Stimulated activated CD4-positive, alpha-beta T cell treated with anti-CD3 and anti-CD28 coated beads, Interleukin-15, amount 100 ng/mL, for 24 hours (primary cell): ENCODE data around the gene MYH8.

Experiments
- DNase-seq: peaks from one replicate; pipeline ENCODE4 v3.0.0-alpha.2; 2020

Gene MYH8

DNA sequence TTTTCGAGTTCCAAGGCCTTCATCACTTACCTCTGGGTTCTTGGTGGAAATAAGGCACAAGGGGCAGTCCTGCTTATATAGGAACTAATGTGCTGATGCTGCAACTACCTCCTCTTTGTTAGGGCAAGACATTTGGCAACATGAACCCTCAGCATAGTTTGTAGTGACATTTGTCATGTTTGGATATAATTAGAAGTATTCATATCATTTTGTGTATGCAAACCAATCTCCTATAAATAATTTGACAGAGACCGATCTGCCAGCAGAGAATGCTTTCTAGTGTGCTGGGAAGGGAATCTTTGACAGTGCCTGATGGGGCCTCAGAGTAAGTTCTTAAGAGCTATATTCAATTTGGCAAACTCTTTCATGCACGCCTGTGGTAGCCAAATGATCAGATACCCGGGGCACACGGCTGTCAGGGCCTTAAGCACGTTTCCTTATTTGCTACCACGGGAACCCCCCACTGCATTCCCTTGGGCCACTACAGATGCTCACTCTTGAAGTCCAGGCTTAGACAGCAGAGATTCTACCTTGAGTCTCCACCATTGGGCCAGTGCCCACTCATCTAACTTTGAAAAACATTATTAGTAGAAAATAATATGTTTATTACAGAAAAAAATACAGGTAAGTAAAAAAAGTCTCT lies at the start of gene MYH8:
TSS of gene MYH8 (minus strand) at position 51 of the 643 bp plus-strand sequence. CDS start 1,723 bp downstream, outside the sequence.
- DNase-seq, result no peak

DNA sequence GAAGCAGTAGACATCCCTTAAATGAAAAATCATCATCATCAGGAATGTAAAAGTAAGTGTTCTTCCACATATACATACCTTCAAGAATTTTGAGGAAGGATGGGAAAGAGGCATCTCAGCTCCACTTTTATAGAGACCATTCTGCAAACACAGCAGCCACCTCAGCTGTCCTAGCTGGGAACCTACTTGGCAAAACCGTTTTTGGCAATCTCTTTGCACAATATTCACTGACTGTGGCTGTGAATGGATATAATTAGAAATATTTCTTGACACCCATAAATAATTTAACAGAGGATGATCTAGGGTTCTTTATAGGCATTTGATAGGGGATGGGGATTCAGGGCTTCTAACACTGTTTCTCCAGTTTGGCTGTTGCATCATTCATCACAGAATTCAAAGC lies 47.7 kb upstream of the MYH8 start, which contains the start of gene MYH4:
TSS of gene MYH4 (minus strand) at position 101 of the 400 bp plus-strand sequence. CDS start 2,814 bp downstream, outside the sequence.
- DNase-seq, result no peak

DNA sequence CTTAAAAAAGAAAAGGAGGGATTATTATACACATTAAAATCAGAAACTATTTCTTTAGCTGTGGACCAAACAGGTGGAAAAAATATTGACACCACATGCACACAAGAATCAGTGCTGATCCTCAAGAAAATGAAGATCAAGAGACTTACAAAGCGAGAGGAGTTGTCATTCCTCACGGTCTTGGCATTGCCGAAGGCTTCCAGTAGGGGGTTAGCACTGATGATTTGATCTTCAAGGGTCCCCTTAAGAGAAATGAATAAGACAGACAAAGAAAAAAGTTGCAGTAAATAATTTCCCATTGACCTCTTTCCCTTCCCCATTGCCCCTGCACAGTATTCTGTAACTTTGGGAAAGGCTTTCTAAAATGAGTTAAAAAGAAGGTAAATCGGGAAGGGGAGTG lies 41.7 kb upstream of the MYH8 start:
- DNase-seq, result no peak

DNA sequence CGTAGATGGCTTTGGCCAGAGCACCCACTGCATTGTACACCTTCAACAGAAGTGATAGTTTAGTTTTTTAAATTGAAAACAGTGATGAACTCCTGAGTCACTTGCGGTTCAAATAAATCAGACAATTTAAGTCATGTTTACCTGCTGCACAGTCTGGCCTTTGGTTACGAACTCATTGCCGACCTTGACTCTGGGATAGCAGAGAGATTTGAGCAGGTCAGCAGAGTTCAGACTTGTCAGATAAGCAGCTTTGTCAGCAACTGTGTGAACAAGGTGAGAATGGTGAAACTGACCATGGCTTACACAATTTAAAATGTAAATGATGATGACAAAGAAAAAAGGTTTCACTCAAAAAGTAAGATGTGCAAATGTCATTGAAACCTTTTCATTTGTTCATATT lies 38.3 kb upstream of the MYH8 start:
- no peak for DNase-seq

DNA sequence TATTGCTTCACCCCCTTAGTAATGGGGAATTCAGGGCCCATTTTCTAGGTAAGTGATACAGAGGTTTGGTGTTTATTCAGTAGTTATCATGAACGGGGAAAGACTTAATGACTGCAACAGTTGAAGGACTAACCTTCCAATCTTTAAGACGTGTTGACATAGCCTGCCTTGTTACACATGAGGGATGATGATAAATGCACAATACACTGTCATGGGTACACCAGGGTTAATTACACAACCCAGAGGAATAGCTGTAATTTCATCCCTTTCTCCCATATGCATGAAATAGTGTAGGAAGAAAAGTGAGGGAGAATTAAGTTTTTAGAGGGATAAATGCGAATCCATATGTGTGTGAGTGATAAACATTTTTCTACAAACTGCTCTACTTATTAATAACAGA lies 37.0 kb upstream of the MYH8 start:
- no peak for DNase-seq

DNA sequence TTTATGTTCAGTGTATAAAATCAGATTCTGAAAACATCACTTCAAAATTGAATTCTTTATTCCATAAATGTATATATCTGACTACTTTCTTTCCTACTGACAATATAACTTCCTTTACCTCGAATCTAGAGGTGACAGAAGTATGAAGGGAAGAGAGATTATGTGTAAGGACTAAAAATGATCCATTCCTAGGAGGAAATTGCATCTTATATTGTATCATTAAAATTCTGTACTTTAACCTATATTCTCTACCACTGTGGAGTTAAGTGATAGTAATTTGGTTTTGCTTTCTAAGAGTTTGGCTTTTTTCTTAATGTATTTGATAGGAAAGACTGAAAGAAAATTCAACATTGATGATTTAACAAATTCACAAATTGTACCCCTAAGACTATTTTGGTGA lies 36.2 kb upstream of the MYH8 start:
- DNase-seq, result no peak

DNA sequence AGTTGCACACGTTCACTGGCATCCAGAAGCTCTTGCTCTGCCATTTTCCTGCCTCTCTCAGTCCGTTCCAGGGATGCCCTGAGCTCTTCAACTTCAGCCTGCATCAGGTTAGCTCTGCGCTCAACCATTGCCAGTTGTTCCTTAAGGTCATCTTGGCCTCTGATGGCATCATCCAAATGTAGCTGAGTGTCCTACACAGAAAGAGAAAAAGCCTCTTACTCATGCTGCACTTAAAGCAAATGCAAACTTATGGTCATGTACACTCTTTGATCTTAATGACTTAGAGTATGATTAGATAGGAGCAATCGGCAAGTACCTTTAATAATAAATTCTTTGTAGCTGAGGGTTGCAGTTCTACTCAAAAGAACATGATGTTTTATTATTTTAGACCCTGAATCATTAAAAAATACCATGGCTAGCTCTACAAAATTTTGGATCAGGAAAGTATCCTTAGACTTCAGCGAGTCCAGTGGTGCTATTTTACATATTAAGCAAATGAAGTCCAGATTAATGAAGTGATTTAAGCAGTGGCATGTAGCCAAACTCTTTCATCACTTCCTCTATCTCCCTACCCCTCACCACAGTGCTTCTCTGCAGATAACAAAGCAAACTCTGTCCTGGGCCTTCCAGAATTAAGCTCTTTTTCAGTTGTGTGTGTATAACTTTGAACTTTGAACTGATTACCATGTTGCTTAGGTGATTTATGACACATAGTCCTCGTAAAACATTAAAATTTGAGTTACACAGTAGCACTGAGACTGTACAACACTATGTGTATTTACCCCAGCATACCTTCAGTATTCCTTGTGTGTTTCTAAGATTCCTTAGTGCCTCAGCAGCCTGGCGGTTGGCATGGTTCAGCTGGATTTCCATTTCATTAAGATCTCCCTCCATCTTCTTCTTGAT lies 25.5 kb upstream of the MYH8 start:
- no peak for DNase-seq

DNA sequence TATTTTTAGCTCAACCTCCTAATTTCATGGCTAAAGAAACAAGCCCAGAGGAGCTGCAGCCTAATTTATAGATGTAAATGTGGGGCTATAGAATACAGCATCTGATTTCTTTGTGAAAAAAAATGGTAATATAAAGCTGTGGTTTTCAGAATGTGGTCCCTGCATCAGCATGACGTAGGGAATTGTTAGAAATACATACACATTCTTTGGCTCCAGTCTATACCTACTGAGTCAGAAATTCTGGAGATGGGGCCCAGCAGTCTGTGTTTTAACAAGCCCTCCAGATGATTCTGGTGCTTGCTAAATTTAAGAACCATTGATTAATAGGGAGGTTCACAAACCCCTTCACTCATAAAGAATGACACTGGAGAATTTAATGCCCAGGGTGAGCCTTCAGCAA lies 18.1 kb upstream of the MYH8 start:
- DNase-seq, result no peak

DNA sequence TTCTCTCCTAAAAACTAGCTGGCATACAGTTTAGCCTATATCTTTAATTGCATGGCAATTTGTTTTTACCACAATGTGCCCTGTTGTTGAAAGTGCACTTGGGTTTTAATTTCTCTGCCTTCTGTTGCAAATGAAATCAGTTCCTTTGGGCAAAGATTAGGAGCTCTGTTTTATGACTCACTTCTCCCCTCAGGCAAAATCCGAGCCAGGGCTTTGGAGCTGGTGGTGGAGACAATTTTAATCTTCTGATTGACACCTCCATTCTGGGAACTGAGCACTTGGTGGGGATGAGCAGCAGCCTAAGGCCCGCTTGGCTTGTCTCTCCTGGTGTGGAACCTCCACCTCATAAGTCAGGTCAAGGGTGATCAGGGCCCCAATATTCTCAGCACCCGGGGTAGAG lies 13.3 kb upstream of the MYH8 start:
- no peak for DNase-seq

DNA sequence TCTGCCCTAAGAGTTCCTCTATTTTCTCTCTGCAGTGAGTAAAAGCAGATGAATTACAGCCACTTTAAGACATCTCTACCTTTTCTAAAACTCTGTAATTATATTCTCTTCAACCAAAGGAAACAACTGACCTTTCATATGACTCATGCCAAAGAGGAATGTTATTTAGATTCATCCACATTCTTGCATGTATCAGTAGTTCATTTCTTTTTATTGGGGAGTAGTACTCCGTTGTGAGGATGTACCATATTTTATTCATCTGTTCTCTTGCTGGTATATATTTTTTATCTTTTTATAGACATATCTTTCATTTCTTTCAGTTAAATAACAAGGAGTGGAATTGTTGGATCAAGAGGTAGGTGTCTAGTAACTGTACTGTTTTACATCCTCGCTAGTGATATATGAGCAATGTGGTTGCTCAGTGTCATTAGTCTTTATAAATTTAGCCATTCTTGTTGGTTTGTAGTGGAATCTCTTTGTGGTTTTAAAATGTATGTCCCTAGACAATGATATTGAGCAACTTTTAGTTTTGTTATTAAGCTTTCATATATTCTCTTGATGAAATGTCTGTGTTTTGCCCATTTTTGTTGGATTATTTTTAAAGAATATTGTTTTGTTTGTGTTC lies 7.8 kb upstream of the MYH8 start:
- no peak for DNase-seq

DNA sequence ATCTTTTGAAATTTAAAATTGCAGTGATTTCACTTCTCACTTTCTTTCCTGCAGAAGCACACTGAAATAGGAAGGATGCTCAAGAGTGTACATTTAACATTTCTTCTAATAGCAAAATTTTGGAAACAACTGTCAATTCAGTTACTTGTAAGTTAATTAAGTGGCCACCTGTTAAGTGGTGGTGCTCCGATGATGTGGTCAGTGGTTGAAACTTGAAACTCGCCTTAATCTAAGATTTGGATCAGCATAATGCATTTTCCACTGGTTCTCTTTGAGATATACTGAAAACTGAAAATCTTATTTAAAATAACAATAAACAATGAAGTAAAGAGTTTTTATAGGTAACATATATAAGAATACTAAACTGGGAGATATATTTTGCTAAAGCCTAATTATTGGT lies 7.0 kb upstream of the MYH8 start:
- no peak for DNase-seq

DNA sequence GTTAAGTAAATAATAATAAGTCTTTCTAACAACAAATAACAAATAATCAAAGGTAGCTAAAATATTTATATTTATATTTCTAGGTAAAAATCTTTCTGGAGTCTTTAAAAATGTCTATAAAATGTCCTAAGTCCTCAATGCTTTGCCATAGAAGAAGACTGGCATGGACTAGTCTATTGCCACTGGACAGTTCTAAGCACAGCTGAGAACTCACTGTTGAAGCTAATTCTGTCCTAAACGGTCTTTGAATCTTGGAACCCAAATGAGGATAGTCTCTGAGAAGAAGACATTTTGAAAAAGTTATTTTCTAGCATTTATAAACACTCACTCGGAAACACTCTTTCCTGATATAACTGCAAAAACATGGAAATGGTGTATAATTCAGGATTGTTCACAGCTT lies 539 bp downstream of the MYH8 start:
- no peak for DNase-seq

DNA sequence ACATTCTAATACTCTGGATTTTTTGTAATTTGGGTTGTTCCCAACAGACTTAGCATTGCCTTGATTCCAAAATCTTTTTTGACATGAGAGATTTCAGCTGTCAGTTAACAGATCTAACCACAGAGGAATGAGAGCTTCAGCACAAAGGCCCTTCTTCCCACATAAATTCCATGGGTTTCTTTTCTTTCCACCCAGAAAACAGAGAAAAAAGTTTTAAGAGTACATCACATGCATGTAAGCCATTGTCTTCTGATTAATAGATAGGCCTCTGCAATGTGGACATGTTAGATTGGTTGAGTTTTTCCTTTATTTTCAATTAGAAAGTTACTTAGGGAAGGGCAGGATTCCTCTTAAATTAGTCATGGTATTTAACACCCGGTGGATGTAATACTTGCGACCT lies 939 bp downstream of the MYH8 start:
- DNase-seq, result no peak

DNA sequence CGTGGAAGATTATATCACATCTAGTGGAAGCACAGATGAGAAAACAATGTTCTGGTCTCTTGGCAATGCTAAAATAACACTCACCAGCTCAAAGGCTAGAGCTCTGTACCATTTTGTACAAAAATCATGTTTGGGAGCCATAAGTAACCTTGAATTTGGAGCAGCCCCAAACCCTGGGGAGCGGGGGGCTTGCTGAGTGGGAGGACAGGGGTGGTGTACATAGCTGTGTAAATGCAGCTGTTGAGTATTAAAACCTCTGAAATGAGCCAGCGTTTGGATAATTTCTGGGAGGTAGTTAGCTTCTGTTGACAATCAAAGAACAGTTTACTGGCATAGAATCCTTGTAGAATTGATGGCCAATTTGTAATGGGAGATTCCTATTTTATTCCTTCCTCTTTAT lies 4.3 kb downstream of the MYH8 start:
- DNase-seq, result no peak

DNA sequence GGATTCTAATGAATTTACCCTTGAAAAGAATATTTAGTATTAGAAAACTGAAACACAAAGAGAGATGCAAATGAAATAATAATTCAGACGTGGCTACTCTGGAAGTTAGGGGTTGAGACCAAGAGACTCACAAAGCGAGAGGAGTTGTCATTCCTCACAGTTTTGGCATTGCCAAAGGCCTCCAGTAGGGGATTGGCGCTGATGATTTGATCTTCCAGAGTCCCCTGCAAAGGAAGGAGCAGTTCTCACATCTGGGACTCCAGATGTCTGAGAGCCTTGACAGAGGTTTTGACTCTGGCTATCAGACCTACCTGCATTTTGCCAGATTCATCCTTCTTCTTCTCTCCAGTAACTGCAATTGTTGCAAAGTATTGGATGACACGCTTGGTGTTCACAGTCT lies 6.6 kb downstream of the MYH8 start:
- no peak for DNase-seq

DNA sequence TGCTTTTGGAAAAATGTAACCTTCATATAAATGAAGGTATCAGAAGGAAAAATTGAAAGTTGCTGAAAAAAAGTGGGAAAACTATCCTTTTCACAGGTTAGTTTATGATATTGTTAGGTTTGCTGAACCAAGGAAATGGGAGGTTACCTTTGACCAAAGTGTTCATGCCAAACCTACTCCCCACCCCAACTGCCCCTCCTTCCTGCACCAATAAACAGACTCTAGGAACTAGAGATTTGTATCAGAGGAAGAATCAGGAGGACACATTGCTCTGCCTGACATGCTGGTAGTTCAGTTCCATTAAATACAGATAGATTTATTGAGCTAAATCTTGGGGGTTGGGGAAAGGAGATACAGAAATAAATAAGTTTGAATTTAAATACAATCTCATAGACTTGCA lies 18.2 kb downstream of the MYH8 start:
- no peak for DNase-seq

DNA sequence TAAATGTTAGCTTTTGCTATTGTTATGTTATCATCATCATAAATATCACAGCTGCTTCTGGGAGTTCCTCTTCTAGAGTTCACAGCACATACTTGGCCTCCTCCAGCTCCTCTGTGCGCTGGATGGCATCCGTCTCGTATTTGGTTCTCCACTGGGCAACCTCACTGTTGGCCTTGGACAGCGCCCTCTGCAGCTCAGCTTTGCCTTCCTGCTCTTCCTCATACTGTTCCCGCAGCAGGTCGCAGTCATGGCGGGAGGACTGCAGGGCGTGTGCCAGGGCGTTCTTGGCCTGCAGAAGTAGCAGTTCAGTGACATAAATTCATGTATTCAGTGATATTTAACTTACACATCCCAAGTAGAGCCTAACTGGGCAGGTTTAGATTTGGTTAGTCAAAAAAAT lies 23.4 kb downstream of the MYH8 start:
- DNase-seq, result no peak

DNA sequence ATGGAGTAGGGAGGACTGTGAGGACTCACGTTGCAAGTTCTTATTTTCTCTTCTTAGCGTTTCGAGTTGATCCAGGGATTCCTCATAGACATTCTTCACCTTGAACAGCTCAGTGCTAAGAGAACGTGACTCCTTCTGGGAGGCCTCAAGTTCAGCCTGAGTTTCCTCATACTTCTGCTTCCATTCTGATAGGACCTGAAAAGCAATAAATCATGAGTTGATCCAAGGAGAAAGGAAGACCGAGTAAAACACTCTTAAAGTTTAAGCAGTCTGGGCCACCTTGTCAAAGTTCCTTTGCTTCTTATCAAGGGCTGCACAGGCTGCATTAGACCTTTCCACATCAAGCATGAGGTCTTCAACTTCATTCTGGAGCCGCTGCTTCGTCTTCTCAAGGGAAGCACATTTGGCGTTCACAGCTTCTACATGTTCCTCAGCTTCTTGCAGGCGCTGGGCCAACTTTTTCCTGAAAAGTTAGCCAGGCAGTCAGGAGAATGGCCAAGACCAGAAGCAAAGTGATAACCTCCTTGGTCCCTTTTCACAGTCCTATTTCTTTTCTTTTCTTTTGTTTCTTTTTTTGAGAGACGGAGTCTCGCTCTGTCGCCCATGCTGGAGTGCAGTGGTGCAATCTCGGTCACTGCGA lies 25.1 kb downstream of the MYH8 start:
- DNase-seq, result no peak

DNA sequence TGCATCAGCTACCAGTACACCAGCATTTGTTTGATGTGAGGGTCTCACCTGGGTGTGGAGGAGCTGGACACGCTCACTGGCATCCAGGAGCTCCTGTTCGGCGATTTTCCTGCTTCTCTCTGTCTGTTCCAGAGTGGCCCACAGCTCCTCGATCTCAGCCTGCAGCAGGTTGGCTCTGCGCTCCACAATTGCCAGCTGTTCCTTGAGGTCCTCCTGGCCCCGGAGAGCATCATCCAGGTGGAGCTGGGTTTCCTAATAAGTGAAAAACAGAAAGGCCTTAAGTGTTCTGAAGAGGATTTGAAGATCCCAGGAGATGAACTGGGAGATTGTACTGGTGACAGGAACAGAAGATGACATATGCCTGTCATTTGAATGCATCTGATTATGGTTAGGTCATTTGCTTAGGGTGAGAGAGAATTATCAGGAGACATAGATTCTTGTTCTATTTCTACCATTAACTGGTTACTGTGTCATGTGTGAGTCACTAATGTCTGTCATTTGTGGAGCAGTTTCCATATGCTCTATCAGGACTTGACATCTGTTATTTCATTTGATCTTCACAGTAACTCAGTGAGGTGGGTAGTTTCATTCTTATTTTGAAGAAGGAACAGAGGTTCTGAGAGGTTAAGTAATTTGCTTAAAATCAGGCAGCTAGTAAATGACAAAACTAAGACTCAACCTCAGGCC lies 27.4 kb downstream of the MYH8 start:
- no peak for DNase-seq

DNA sequence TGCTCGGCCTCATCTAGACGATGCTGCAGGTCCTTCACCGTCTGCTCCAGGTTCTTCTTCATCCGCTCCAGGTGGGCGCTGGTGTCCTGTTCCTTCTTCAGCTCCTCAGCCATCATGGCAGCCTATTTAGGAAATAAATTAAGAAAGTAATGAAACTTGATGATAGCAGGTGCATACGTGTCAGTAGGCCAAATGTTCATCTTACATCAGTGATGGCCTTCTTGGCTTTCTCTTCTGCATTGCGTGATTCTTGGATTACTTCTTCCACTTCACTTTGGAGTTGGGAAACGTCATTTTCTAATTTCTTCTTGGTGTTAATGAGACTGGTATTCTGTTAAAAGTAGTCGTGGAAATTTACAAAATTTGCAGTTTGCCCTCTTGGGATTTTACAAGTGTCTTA lies 28.9 kb downstream of the MYH8 start:
- DNase-seq, result no peak

DNA sequence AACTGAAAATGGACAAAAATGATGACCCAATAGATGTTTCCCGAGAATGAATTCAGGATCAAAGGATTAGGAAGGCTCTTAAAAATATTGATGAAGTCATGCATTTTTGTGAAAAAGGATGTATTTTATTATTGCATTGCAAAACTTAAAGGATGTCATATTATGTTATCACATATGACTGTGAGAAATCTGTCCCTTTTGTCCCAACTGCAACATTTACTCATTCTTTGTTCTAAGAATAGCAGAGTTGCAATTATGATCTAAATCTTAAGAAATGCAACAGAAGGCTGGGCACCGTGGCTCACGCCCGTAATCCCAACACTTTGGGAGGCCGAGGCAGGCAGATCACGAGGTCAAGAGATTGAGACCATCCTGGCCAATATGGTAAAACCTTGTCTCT lies 35.9 kb downstream of the MYH8 start:
- DNase-seq, result no peak

DNA sequence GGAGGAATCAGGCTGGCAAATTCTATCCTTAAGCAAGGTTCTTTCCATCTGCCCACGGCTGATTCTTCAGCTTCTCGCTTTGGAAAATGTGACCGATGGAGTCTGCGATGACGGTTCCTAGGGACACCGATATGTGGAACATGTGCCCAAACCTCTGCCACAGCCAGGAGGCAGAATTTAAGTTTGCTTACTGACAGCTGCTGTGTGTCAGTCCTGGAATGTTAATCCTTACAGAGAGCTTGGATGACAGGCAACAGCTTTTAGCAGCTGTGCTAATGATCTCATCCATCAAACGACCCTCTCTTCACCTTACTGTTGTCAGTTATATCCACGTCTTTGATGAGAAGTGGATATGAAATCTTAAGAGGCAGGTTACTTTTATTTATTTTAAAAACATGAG lies 37.6 kb downstream of the MYH8 start:
- no peak for DNase-seq
